ENCODE data around the gene TTC22. TPM values are rescaled to one million over a fixed set of nuclear protein-coding genes. Genes with fewer than 3 reads are reported as not detected.

The TTC22 gene
- total and polyA plus RNA-seq, 12 donors, result 0.06 to 1.0 (median 0.15) TPM; not detected in 5

- Histone ChIP-seq H3K36me3 (no peaks in the 10 kb centered on the region), H3K4me1 (no peaks in the 10 kb centered on the region), H3K27ac (no peak overlapping the region), H3K4me3 (no peak overlapping the region), H3K27me3 (peaks cover 0 to 41% (median 9%) of the 10 kb centered on the region in 7 donors), H3K9me3 (peaks cover 0 to 10% (median 5%) of the 10 kb centered on the region in 11 donors)
- intact Hi-C loops (cut with DNase I), result no loop called here
- DNase-seq, result no peak
- no peak for TF ChIP-seq CTCF (IDR thresholded peaks at IDR 0.05)
- WGBS, 2 donors, result 85 to 90% methylated on average over 10 to 11 of the region's 11 CpGs
- ATAC-seq, result no peak
These were observed 13.5 kb downstream of the TTC22 start for GRCh38 chr1:54787604-54788003.

DNA sequence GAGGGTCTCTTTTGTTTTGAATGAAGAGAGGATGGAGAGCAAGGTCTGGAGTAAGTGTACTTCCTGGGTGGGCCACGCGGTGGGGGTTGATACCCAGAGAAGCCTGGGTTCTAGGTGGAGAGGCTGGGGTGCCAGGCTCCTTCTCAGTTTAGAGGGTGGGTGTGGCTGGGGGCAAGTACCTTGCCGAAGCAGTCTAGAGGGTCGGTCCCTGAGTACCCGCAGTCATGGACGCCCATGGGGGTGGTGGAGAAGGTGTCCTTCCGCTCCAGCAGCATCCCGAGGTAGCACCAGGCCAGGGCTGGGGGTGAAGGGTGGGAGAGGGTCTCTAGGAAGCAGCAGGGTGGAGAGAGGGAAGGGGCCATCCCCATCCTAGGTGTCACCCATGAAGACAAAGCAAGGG is 14.3 kb downstream of the TTC22 start:
- TF ChIP-seq CTCF (IDR thresholded peaks at IDR 0.05), result no peak
- Histone ChIP-seq H3K36me3 (no peaks in the 10 kb centered on the region), H3K27me3 (peaks cover under 1 to 41% (median 15%) of the 10 kb centered on the region in 7 donors), H3K9me3 (peaks cover 0 to 2% (median under 1%) of the 10 kb centered on the region in 11 donors), H3K4me3 (no peak overlapping the region), H3K27ac (no peak overlapping the region), H3K4me1 (no peaks in the 10 kb centered on the region)
- intact Hi-C loops (cut with DNase I), result no loop called here
- DNase-seq, result no peak
- no peak for ATAC-seq
- 85 to 92% methylated on average over 8 of the region's 8 CpGs for WGBS, 2 donors

GRCh38 chr1:54784066-54784465 is 17.1 kb downstream of the TTC22 start:
- intact Hi-C loops (cut with DNase I), result no loop called here
- no peaks in the 10 kb centered on the region for H3K36me3 ChIP-seq
- H3K4me1 ChIP-seq, result peaks cover 0 to 7% (median 0%) of the 10 kb centered on the region in 9 donors
- H3K4me3 ChIP-seq, result no peak overlapping the region
- no peak for DNase-seq
- no peak overlapping the region for H3K27ac ChIP-seq
- peaks cover 4 to 57% (median 27%) of the 10 kb centered on the region in 7 donors for H3K27me3 ChIP-seq
- TF ChIP-seq CTCF (IDR thresholded peaks at IDR 0.05), result no peak
- no peaks in the 10 kb centered on the region for H3K9me3 ChIP-seq
- 55 to 63% methylated on average over 2 of the region's 2 CpGs for WGBS, 2 donors
- no peak for ATAC-seq

DNA sequence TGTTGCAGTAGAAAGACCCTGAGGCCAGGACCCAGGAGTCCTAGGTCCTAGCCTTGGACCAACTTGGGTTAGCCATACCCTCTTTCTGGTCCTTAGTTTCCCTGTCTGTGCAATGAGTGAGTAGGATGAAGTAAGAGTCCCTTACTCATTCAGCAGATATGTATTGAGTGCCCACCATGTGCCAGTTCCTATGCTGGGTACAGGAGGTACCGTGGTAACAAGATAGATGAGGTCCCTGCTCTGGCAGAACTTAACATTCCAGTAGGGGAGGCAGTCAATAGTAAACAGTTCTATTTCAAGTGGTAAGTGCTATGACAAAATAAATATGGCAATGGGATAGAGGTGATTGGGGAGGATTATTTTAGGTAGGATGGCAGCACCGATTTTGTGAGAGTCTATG is 18.5 kb downstream of the TTC22 start:
- H3K27me3 ChIP-seq, result peaks cover 4 to 53% (median 27%) of the 10 kb centered on the region in 7 donors
- intact Hi-C loops (cut with DNase I), result no loop called here
- no peaks in the 10 kb centered on the region for H3K36me3 ChIP-seq
- no peaks in the 10 kb centered on the region for H3K9me3 ChIP-seq
- no peak for TF ChIP-seq CTCF (IDR thresholded peaks at IDR 0.05)
- H3K4me1 ChIP-seq, result peaks cover 0 to 7% (median 0%) of the 10 kb centered on the region in 9 donors
- H3K4me3 ChIP-seq, result no peak overlapping the region
- ATAC-seq (peak in 1 of 8 donors; percentile 72), DNase-seq (no peak)
- WGBS, 2 donors, result 60 to 62% methylated on average over 2 of the region's 2 CpGs
- no peak overlapping the region for H3K27ac ChIP-seq
